ENCODE results near the gene TLL2. TPM values are rescaled to one million over a fixed set of nuclear protein-coding genes. Genes with fewer than 3 reads are reported as not detected.
"Not testable (repeated sequence)": the region's sequence is repeated elsewhere in the genome, so short reads cannot be mapped to it uniquely, and the experiment has no call there.

The TLL2 gene
- polyA plus RNA-seq, 1 experiment = 0.05 TPM

DNA sequence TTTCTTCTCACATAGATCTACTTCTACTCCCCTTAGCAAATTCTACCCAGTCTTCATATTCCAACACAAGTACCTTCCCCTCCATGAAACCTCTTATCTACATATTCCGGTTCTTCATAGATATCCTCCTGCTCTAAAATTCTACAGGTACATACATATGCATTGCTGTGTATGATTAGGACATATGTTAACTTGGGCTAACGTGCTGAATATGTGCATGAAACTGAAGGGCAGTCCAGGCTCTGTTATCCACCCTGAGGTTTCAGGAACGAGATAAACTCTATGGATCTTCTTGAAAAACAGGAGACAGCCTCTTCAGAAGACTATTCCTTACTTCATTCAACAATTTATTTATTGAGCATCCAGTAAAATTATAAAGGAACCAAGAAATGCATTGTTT, 41.6 kb upstream of the TLL2 start:
- peaks cover 4% of the 10 kb centered on the region for H3K36me3 ChIP-seq (ENCODE audit: control insufficient read depth, insufficient read depth, low read length)

DNA sequence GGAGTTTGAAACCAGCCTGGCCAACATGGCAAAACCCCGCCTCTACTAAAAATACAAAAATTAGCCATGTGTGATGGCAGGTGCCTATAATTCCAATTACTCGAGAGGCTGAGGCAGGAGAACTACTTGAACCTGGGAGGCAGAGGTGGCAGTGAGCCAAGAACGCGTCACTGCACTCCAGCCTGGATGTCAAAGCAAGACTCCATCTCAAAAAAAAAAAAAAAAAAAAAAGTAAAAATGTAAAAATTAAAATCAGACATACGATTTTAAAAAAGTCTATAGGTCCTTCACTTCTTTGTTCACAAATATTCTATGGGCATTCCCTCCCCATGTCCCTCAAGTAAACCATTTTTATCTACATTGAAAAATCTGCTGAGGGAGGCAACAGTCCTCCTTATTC, 34.9 kb upstream of the TLL2 start:
- Histone ChIP-seq H3K36me3 (ENCODE audit: control insufficient read depth, insufficient read depth, low read length) (peaks cover 6% of the 10 kb centered on the region), H3K4me3 (ENCODE audit: low read depth, low read length) (no peak overlapping the region), H3K27me3 (ENCODE audit: control insufficient read depth, insufficient read depth, low read length) (no peaks in the 10 kb centered on the region)
- ChIA-PET CTCF (interaction anchor here (1.7 kb wide), 1 partner anchor 35 kb away, joined by 6 read pairs; the partner anchor contains the start of gene TLL2), POLR2A (no interaction called here)
- no peak for DNase-seq (ENCODE audit: low read depth)
- TF ChIP-seq, protein P1, sequence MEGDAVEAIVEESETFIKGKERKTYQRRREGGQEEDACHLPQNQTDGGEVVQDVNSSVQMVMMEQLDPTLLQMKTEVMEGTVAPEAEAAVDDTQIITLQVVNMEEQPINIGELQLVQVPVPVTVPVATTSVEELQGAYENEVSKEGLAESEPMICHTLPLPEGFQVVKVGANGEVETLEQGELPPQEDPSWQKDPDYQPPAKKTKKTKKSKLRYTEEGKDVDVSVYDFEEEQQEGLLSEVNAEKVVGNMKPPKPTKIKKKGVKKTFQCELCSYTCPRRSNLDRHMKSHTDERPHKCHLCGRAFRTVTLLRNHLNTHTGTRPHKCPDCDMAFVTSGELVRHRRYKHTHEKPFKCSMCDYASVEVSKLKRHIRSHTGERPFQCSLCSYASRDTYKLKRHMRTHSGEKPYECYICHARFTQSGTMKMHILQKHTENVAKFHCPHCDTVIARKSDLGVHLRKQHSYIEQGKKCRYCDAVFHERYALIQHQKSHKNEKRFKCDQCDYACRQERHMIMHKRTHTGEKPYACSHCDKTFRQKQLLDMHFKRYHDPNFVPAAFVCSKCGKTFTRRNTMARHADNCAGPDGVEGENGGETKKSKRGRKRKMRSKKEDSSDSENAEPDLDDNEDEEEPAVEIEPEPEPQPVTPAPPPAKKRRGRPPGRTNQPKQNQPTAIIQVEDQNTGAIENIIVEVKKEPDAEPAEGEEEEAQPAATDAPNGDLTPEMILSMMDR (IDR thresholded peaks at IDR 0.05; ENCODE audit: insufficient read depth, low read depth, low read length) = no peak

More for the DNA sequence above, 41.6 kb upstream of the TLL2 start:
- no peak overlapping the region for H3K4me3 ChIP-seq (ENCODE audit: low read depth, low read length)
- TF ChIP-seq, protein P1 (IDR thresholded peaks at IDR 0.05; ENCODE audit: insufficient read depth, low read depth, low read length) = no peak
- POLR2A ChIA-PET = no interaction called here
- CTCF ChIA-PET = interaction anchor here (1.3 kb wide), 1 partner anchor 180 kb away, joined by 4 read pairs; no protein-coding TSS in a partner anchor
- DNase-seq (ENCODE audit: low read depth) = no peak
- H3K27me3 ChIP-seq (ENCODE audit: control insufficient read depth, insufficient read depth, low read length) = no peaks in the 10 kb centered on the region

DNA sequence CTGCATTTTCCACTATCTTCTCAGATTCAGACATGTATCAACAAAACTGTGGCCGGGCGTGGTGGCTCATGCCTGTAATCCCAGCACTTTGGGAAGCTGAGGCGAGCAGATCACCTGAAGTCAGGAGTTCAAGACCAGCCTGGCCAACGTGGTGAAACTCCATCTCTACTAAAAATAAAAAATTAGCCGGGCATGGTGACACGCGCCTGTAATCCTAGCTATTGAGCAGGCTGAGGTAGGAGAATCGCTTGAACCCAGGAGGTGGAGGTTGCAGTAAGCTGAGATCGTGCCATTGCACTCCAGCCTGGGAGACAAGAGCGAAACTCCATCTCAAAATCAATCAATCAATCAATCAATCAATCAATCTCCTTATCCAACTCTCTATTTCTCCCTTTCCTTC, 31.8 kb upstream of the TLL2 start:
- DNase-seq (ENCODE audit: low read depth); H3K27me3 ChIP-seq (ENCODE audit: control insufficient read depth, insufficient read depth, low read length); H3K36me3 ChIP-seq (ENCODE audit: control insufficient read depth, insufficient read depth, low read length); POLR2A ChIA-PET; H3K4me3 ChIP-seq (ENCODE audit: low read depth, low read length): not testable (repeated sequence)
- CTCF ChIA-PET = interaction anchor here (1.6 to 1.7 kb wide), 2 partner anchors 32 to 170 kb away, joined by 3 to 5 read pairs; partner anchors contain the start of gene TLL2

DNA sequence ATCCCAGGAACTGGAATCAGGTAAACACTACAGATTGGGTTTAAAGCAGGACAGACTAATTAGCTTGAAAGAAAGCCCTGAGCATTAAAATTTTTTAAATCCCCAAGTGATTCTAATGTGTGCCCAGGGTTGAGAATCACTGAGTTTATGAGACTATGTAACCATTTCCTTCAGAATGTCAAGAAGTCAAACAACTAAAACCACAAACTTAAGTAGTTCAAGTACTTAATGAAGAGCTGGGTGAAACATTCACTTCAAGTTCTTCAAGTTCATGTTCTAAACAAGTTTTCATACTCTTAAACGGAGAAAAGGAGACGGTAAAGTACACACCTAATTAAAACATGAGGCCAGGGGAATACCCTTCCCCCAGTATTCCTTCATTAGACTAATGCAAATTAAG, 28.2 kb upstream of the TLL2 start:
- TF ChIP-seq, protein P1 (IDR thresholded peaks at IDR 0.05; ENCODE audit: insufficient read depth, low read depth, low read length) = no peak
- ChIA-PET POLR2A (interaction anchor here (0.6 kb wide), 1 partner anchor 14 kb away, joined by 3 read pairs; no protein-coding TSS in a partner anchor), CTCF (no interaction called here)
- DNase-seq (ENCODE audit: low read depth) = peak; percentile 9
- no peaks in the 10 kb centered on the region for H3K27me3 ChIP-seq (ENCODE audit: control insufficient read depth, insufficient read depth, low read length)
- peaks cover 2% of the 10 kb centered on the region for H3K36me3 ChIP-seq (ENCODE audit: control insufficient read depth, insufficient read depth, low read length)
- no peak overlapping the region for H3K4me3 ChIP-seq (ENCODE audit: low read depth, low read length)

DNA sequence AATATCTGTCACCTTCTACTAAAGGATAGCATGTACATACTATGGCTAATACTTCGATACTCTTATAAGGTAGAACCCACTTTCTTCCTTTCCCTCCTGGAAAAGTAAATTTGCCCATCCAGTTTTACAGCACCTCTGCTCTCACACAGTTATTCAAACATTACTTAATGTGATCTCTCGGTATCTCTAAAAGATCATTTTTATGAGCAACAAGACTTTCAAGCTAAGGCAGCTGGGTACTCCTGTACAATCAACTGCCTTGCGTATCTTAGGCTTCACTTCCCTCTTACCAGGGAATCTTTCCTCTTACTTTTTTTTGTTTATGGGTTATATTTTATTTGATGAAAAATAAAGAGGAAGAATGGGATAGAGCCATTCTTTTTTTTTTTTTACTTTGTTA, 26.5 kb upstream of the TLL2 start:
- TF ChIP-seq, protein P1 (IDR thresholded peaks at IDR 0.05; ENCODE audit: insufficient read depth, low read depth, low read length) = no peak
- H3K27me3 ChIP-seq (ENCODE audit: control insufficient read depth, insufficient read depth, low read length) = no peaks in the 10 kb centered on the region
- no peak overlapping the region for H3K4me3 ChIP-seq (ENCODE audit: low read depth, low read length)
- POLR2A ChIA-PET = no interaction called here
- no peak for DNase-seq (ENCODE audit: low read depth)
- CTCF ChIA-PET = no interaction called here
- no peaks in the 10 kb centered on the region; the same call in 1 of the 2 replicates for H3K36me3 ChIP-seq (ENCODE audit: control insufficient read depth, insufficient read depth, low read length)

DNA sequence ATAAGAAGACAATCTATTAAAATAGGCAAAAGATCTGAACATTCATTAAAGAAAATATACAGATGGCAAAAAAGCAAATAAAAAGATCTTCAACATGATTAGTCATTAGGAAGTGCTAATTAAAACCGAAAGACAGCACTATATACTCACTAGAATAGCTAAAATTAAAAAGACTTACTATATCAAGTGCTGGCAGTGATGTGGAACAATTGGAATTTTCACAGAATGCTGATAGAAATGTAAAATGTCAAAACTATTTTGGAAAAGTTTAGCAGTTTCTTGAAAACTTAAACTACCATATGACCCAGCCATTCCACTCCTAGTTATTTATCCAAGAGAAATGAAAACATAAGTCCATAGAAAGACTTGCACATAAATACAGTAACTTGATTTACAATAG, 25.0 kb upstream of the TLL2 start:
- POLR2A ChIA-PET = no interaction called here
- H3K27me3 ChIP-seq (ENCODE audit: control insufficient read depth, insufficient read depth, low read length) = no peaks in the 10 kb centered on the region
- no peaks in the 10 kb centered on the region; the same call in 1 of the 2 replicates for H3K36me3 ChIP-seq (ENCODE audit: control insufficient read depth, insufficient read depth, low read length)
- no peak for DNase-seq (ENCODE audit: low read depth)
- CTCF ChIA-PET = no interaction called here
- H3K4me3 ChIP-seq (ENCODE audit: low read depth, low read length) = no peak overlapping the region
- TF ChIP-seq, protein P1 (IDR thresholded peaks at IDR 0.05; ENCODE audit: insufficient read depth, low read depth, low read length) = no peak

All from BJ (cell line).